Mononuclear cell (primary cell): Measurements from ENCODE around the gene ZNRF2. TPM values are rescaled to one million over a fixed set of nuclear protein-coding genes. Genes with fewer than 3 reads are reported as not detected.

Experiments used
- H3K27me3 ChIP-seq: 2 replicates; pipeline ENCODE4 v1.6.0; 2011; ENCODE audit warnings: low read length, control low read depth; ENCODE audit not compliant: insufficient read depth
- H3K4me1 ChIP-seq: 2 replicates; pipeline ENCODE4 v1.5.1; 2011; ENCODE audit warnings: mild to moderate bottlenecking, low read length, control low read depth; ENCODE audit not compliant: insufficient read depth
- H3K4me3 ChIP-seq: 2 replicates; pipeline ENCODE4 v1.5.1; 2011; ENCODE audit warnings: mild to moderate bottlenecking, low read length, moderate library complexity
- H3K9me3 ChIP-seq: 2 replicates; pipeline ENCODE4 v1.5.1; 2011; ENCODE audit warnings: low read depth, mild to moderate bottlenecking, control low read depth, low read length
- total RNA-seq: library from RNA; depleted of rRNA; stranded (reverse); fragments of >200 nt; gene quantifications from one replicate; pipeline ENCODE4 v1.2.3, GENCODE V29; 2012

ZNRF2 gene
- total RNA-seq, 1 donor, result 34.1 TPM

GRCh38 chr7:30347226-30348082 lies 63.1 kb downstream of the ZNRF2 start:
- no peak overlapping the region for H3K4me3 ChIP-seq
- peaks cover 54% of the 10 kb centered on the region for H3K4me1 ChIP-seq
- no peaks in the 10 kb centered on the region for H3K9me3 ChIP-seq
- H3K27me3 ChIP-seq, result no peaks in the 10 kb centered on the region

DNA sequence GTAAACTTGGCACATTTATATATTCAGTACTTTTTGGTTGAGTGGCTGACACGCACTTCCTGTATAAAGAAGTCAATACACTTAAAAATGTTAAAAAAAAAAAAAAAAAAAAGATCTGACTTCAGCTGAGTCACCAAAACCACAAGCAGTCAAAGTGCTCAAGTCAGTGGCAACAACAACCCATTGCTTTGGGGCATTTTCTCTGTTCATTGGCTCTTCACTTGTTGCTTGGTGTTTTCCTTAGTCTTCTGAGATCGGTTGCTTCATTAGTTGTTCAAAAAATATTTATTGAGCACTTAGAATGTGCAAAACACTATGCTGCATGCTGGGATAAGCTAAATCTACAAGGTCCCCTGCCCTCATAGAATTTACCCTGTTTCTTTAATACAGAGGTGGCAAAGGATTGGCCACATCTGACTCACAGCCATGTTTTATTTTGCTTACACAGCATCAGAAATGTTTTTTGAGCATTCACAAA lies 63.7 kb downstream of the ZNRF2 start:
- H3K9me3 ChIP-seq, result no peaks in the 10 kb centered on the region
- no peaks in the 10 kb centered on the region for H3K27me3 ChIP-seq
- H3K4me1 ChIP-seq, result peaks cover 50% of the 10 kb centered on the region
- H3K4me3 ChIP-seq, result no peak overlapping the region

DNA sequence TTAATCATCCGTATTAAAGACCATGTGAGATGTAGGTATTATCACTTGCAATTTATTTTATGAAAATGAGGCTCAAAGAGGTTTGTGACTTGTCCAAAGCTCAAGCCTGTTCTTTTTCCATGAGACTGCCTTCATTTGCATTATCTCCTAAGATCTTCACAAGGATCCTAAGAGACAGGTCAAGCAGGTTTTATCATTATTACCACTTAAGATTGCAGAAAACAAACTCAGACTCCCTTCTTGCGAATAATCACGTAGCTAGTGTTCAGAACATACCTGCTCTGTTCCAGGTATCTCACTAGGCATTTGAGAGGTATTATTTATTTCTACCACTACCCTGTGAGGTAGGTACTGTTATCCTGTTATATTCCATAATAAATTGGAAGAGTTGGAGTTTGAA lies 64.8 kb downstream of the ZNRF2 start:
- Histone ChIP-seq H3K9me3 (no peaks in the 10 kb centered on the region), H3K4me1 (peaks cover 44% of the 10 kb centered on the region), H3K27me3 (no peaks in the 10 kb centered on the region), H3K4me3 (no peak overlapping the region)

- H3K4me3 ChIP-seq, result no peak overlapping the region
- no peaks in the 10 kb centered on the region for H3K27me3 ChIP-seq
- no peaks in the 10 kb centered on the region for H3K9me3 ChIP-seq
- H3K4me1 ChIP-seq, result peaks cover 39% of the 10 kb centered on the region
Observed at GRCh38 chr7:30349816-30350215, 65.4 kb downstream of the ZNRF2 start.

DNA sequence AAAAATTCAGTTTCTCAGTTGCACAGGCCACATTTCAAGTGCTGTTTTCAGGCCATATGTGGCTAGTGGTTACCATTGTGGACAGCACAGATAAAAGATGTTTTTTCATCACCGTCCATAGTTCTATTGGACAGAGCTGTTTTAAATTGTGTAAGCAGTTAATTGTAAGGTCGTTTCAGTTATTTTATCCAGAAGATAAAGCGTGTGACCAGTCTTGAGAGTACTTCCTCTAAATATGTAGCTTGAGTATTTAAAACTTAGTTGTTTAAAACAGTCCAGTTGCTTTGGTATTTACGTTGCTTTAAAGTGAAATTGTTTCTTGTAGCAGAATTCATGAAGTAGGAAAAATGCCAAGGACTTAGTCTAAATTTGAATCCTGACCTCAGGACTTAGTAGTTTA lies 66.9 kb downstream of the ZNRF2 start:
- Histone ChIP-seq H3K27me3 (no peaks in the 10 kb centered on the region), H3K4me1 (peaks cover 28% of the 10 kb centered on the region), H3K9me3 (no peaks in the 10 kb centered on the region), H3K4me3 (no peak overlapping the region)

- Histone ChIP-seq H3K4me3 (no peak overlapping the region), H3K4me1 (peaks cover 26% of the 10 kb centered on the region), H3K9me3 (no peaks in the 10 kb centered on the region)
Observed at GRCh38 chr7:30351724-30352123, 67.3 kb downstream of the ZNRF2 start.

GRCh38 chr7:30352169-30352568 lies 67.8 kb downstream of the ZNRF2 start:
- H3K4me1 ChIP-seq, result peaks cover 22% of the 10 kb centered on the region
- no peaks in the 10 kb centered on the region for H3K9me3 ChIP-seq
- H3K4me3 ChIP-seq, result no peak overlapping the region
- H3K27me3 ChIP-seq, result no peaks in the 10 kb centered on the region

More at GRCh38 chr7:30351724-30352123, 67.3 kb downstream of the ZNRF2 start:
- no peaks in the 10 kb centered on the region for H3K27me3 ChIP-seq

- no peak overlapping the region for H3K4me3 ChIP-seq
- H3K27me3 ChIP-seq, result no peaks in the 10 kb centered on the region
- H3K9me3 ChIP-seq, result no peaks in the 10 kb centered on the region
- peaks cover 11% of the 10 kb centered on the region for H3K4me1 ChIP-seq
Observed at GRCh38 chr7:30353532-30353931, 69.1 kb downstream of the ZNRF2 start.

DNA sequence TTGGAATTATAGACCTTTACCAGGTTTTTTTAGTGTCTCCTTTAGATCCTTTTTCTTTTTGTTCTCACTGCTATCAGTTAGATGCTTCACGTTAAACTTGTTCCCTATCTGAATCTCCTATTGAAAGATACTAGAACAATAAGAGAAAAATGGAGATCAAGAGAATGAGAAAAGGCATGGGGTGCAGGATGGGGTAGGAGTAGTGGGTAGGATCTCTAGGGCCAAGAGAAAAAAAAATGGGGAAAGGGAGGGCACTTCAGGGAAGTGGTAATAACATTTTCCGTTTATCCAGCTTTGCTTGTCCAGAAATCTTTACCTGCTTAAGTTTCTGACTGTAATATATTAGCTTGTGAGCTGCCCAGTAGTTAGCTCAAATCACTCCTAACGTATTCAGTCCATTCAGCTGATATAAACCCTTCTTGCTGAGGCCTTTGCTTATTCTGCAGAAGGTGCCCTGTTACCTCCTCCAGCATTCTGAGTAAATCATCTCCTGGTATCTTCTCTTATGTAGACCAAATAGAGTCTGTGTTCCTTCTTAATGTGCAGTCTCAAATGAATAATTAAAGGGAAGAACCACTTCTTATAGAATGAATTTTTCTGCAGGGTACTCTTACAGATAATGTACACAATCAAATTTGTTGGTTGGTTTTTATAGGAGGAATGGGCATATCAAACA lies 69.7 kb downstream of the ZNRF2 start:
- no peak overlapping the region for H3K4me3 ChIP-seq
- H3K9me3 ChIP-seq, result no peaks in the 10 kb centered on the region
- no peaks in the 10 kb centered on the region for H3K27me3 ChIP-seq
- peaks cover 6% of the 10 kb centered on the region for H3K4me1 ChIP-seq

DNA sequence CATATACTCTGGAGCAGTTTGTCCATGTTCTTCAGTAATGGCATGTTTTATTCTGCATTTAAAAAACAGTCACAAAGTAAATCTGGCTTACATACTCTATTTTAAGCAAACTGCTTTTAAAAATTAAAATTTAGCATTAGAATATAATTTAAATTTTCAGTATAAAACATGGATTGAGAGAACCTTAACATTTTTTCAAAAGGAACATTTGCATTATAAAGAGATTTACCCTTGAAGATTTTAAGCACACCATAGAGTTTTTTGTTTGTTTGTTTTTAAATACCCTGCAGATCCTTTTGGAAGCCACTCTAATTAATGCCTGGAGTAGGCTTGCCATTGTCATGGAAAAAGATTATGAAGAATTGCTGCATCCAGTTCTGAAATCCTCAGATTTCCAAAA lies 70.4 kb downstream of the ZNRF2 start:
- H3K4me1 ChIP-seq, result peaks cover 3% of the 10 kb centered on the region
- no peaks in the 10 kb centered on the region for H3K9me3 ChIP-seq
- H3K27me3 ChIP-seq, result no peaks in the 10 kb centered on the region
- no peak overlapping the region for H3K4me3 ChIP-seq

GRCh38 chr7:30359957-30360356 lies 75.6 kb downstream of the ZNRF2 start:
- Histone ChIP-seq H3K27me3 (no peaks in the 10 kb centered on the region), H3K9me3 (no peaks in the 10 kb centered on the region), H3K4me3 (no peak overlapping the region), H3K4me1 (peaks cover 9% of the 10 kb centered on the region)

DNA sequence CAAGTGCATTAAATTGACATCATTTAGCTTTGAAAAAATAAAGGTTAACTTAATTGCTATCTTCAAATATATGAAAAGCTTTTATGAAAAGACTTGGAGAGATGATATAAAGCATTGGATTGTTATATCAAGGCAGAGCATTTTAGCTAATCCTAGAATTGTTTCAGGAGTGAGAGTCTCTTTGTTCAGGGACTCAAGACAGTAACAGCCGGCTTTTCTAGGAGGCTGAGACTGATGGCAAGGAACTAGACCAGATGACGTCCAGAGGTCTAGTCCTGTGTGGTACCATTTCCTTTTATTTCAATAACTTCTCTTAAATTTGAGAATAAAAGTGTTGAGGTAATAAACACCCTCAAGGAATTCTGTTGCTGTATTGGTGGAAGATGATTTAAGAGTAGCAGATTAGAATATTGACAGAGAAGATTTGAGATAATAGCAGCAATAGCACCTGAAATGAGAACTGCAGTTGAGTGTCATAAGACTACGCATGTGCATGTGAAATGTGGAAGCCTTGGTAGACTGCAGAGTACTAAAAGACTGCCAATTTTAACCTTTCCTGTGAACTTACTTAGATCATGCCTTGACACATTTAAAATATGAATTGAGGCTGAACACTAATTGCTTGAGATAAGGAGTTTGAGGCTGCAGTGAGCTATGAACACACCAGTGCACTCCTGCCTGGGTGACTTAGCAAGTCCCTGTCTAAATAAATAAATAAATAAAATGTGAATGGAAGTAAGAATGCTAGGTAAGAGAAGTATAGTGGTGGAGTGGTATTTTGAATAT lies 79.6 kb downstream of the ZNRF2 start:
- no peaks in the 10 kb centered on the region for H3K9me3 ChIP-seq
- H3K4me1 ChIP-seq, result peaks cover 9% of the 10 kb centered on the region
- H3K27me3 ChIP-seq, result no peaks in the 10 kb centered on the region
- no peak overlapping the region for H3K4me3 ChIP-seq

DNA sequence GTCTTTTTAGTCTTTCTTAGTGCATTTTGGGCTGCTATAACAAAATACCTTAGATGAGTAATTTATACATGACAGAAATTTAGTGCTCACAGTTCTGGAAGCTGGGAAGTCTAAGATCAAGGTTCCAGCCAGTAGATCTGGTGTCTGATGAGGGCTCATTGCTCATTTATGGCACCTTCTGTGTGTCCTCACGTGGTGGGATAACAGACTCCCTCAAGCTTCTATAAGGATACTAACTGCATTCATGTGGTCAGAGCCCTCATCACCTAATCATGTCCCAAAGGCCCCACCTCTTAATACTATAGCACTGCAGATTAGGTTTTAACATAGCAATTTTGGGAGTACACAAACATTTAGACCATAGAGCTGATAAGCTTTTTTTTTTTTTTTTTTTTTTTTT lies 80.4 kb downstream of the ZNRF2 start:
- no peaks in the 10 kb centered on the region for H3K27me3 ChIP-seq
- H3K9me3 ChIP-seq, result no peaks in the 10 kb centered on the region
- H3K4me3 ChIP-seq, result no peak overlapping the region
- H3K4me1 ChIP-seq, result peaks cover 9% of the 10 kb centered on the region

GRCh38 chr7:30365621-30366020 lies 81.2 kb downstream of the ZNRF2 start:
- no peaks in the 10 kb centered on the region for H3K27me3 ChIP-seq
- no peaks in the 10 kb centered on the region for H3K9me3 ChIP-seq
- no peak overlapping the region for H3K4me3 ChIP-seq
- peaks cover 9% of the 10 kb centered on the region for H3K4me1 ChIP-seq

DNA sequence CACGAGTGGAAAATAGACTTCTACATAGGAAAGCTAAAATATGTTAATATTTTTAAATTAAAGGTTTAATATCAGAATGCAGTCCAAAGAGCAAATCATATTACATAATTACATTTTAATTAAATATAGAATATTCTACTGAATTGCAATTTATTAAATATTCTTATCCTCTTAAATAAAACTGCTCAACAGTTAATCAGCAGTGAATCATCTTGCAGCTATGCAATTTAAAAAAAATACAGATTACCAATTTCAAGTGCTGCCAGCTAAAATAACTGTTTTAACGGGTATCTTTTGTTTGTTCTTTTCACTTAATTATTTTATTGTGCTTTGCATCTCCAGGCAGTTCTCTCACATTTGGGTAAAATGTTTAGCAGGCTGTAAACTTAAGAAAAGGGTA lies 82.2 kb downstream of the ZNRF2 start:
- no peak overlapping the region for H3K4me3 ChIP-seq
- no peaks in the 10 kb centered on the region for H3K27me3 ChIP-seq
- H3K4me1 ChIP-seq, result peaks cover 9% of the 10 kb centered on the region
- no peaks in the 10 kb centered on the region for H3K9me3 ChIP-seq
